Stimulated activated CD8-positive, alpha-beta memory T cell treated with anti-CD3 and anti-CD28 coated beads, Interleukin-7, amount 100 ng/mL, for 1 hour (primary cell): Measurements from ENCODE around the gene TRAPPC3L.
"Not testable (repeated sequence)": the region's sequence is repeated elsewhere in the genome, so short reads cannot be mapped to it uniquely, and the experiment has no call there.

Source experiments
- DNase-seq, 2 donors: peaks; one replicate each; pipeline ENCODE4 v3.0.0-alpha.2; 2020; ENCODE audit warnings: low read depth in 2 of 2

The TRAPPC3L gene

GRCh38 chr6:116513224-116513875 lies 32.1 kb downstream of the TRAPPC3L start:
- no peak for DNase-seq

- DNase-seq: no peak
These were observed 32.8 kb downstream of the TRAPPC3L start for GRCh38 chr6:116512734-116513133.

GRCh38 chr6:116512111-116512559 lies 33.3 kb downstream of the TRAPPC3L start:
- DNase-seq: no peak

- DNase-seq: no peak
These were observed 33.9 kb downstream of the TRAPPC3L start, which contains the start of gene CALHM5 for GRCh38 chr6:116511424-116512110. Gene CALHM5 (plus strand): TSS chr6:116511639. CDS start chr6:116511697, 58 bp downstream.

- no peak for DNase-seq
These were observed 37.0 kb downstream of the TRAPPC3L start for GRCh38 chr6:116508527-116508926.

- no peak for DNase-seq
These were observed 38.2 kb downstream of the TRAPPC3L start for GRCh38 chr6:116507324-116507723.

GRCh38 chr6:116500969-116501433 lies 44.5 kb downstream of the TRAPPC3L start:
- no peak for DNase-seq

GRCh38 chr6:116497113-116497676 lies 48.3 kb downstream of the TRAPPC3L start:
- no peak for DNase-seq

GRCh38 chr6:116495161-116495560 lies 50.3 kb downstream of the TRAPPC3L start:
- not testable (repeated sequence) for DNase-seq

- DNase-seq: no peak
These were observed 53.0 kb downstream of the TRAPPC3L start for GRCh38 chr6:116492331-116493067.

GRCh38 chr6:116491610-116492330 lies 53.7 kb downstream of the TRAPPC3L start:
- no peak for DNase-seq

- DNase-seq: no peak
These were observed 59.8 kb downstream of the TRAPPC3L start for GRCh38 chr6:116485559-116486184.

- no peak for DNase-seq
These were observed 61.9 kb downstream of the TRAPPC3L start for GRCh38 chr6:116483616-116484015.

- no peak for DNase-seq
These were observed 62.7 kb downstream of the TRAPPC3L start for GRCh38 chr6:116482780-116483179.

- no peak for DNase-seq
These were observed 69.3 kb downstream of the TRAPPC3L start for GRCh38 chr6:116476002-116476678.

- DNase-seq: no peak
These were observed 70.3 kb downstream of the TRAPPC3L start for GRCh38 chr6:116475141-116475540.

GRCh38 chr6:116472706-116473105 lies 72.8 kb downstream of the TRAPPC3L start:
- no peak for DNase-seq

- no peak for DNase-seq
These were observed 74.0 kb downstream of the TRAPPC3L start for GRCh38 chr6:116471531-116471930.

GRCh38 chr6:116468293-116468692 lies 77.2 kb downstream of the TRAPPC3L start:
- DNase-seq: no peak

GRCh38 chr6:116467514-116467913 lies 78.0 kb downstream of the TRAPPC3L start:
- no peak for DNase-seq
